ENCODE measurements around the gene ACOT7. TPM values are rescaled to one million over a fixed set of nuclear protein-coding genes. Genes with fewer than 3 reads are reported as not detected.
A peak's percentile ranks its signal among the peaks of the same experiment; 100 is the strongest.

ACOT7 gene
- total and polyA plus RNA-seq, 9 donors = 7.5 to 24.0 (median 20.5) TPM

DNA sequence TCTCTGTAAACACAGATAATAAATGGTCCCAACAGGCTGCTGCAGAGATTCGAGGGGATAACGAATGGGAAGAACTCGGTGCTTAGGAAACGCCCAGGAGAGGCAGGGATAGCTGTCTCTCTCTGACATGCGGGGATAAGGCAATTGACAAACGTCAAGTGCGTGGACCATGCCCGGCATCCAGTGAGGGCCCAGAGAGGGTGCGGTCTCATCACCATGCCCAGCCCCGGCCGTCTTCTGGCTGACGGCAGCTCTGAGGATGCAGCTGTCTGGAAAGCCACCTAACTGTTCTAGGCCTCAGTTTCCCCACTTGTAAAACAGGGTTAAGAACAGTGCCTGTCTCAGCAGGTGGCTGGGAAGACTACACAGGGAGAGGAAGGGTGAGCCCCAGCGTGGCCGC lies 48.1 kb downstream of the ACOT7 start:
- Histone ChIP-seq H3K9me3 (replicated peaks; ENCODE audit: control insufficient read depth, low read depth, low read length) (no peaks in the 10 kb centered on the region), H3K27ac (ENCODE audit: low read length) (no peak overlapping the region), H3K4me1 (ENCODE audit: control insufficient read depth, insufficient read depth, low read length) (peaks cover 31% of the 10 kb centered on the region), H3K4me3 (ENCODE audit: low read length) (no peak overlapping the region), H3K27me3 (ENCODE audit: control insufficient read depth, insufficient read depth, low read length) (no peaks in the 10 kb centered on the region), H3K36me3 (ENCODE audit: control insufficient read depth, insufficient read depth, low read length) (no peaks in the 10 kb centered on the region)
- 92% methylated on average over 14 of the region's 14 CpGs for WGBS (ENCODE audit: insufficient coverage)
- DNase-seq = no peak

DNA sequence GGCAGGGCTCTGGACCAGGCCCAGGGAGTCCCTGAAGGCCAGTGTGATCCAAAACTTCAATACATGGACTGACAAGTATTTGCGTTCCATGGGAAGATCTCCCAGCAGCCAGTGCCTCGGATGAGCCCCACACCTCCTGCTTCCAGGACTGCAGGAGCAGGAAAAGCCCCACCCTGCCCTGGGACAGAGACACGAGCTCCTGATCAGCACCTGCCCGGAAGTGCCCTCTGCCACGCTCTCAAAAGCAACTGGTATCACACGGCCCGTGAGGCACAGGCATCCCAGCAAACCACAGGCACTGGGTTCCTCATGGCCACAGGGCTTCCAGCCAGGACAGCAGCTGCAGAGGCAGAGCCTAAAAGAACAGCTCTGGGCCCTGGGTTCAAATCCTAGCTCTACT lies 48.6 kb downstream of the ACOT7 start:
- no peak overlapping the region for H3K4me3 ChIP-seq (ENCODE audit: low read length)
- peaks cover 26% of the 10 kb centered on the region for H3K4me1 ChIP-seq (ENCODE audit: control insufficient read depth, insufficient read depth, low read length)
- DNase-seq = peak; percentile 44
- H3K27ac ChIP-seq (ENCODE audit: low read length) = no peak overlapping the region
- 77% methylated on average over 7 of the region's 7 CpGs for WGBS (ENCODE audit: insufficient coverage)
- no peaks in the 10 kb centered on the region for H3K27me3 ChIP-seq (ENCODE audit: control insufficient read depth, insufficient read depth, low read length)
- H3K36me3 ChIP-seq (ENCODE audit: control insufficient read depth, insufficient read depth, low read length) = no peaks in the 10 kb centered on the region
- no peaks in the 10 kb centered on the region for H3K9me3 ChIP-seq (replicated peaks; ENCODE audit: control insufficient read depth, low read depth, low read length)

DNA sequence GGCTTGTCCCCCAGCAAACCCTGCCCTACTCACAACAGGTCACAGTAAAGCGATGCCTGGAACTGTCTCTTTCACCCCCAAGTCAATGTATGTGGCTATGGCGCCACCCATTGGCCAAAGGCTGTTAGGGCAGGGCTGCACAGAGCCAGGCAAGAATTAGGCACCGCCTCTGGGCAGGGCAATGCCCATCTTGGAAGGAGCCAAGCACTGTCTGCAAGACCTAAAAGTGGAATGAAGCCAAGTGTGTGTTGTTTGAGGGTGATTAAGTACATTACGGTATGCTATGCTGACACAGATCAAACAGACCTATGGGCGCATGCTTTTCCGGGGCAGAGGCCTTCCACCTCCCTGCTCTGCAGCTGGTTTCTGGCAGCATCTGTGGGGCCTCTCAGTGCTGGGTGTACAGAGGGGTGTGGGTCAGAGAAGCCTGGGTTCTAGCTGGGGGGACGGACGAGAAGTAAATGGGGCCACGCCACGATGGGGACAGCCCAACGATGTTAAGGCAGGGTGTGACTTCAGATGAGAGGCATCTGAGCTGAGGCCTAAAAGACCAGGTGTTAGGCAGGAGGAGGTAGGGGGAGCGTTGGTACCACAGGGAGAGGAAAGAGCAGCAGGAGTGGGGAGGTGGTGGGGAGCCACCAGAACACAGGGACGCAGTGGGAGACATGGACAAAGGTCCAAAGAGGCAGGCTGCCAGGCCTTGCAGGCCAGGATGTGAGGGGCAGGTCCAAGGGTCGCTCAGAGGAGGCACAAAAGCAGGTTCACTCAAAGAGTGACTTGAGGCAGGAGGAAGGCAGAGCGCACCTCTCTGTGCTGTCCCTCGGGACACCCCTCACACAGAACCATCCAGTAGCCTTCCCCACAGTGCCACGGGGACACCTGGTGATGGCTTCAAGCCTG lies 49.8 kb downstream of the ACOT7 start:
- H3K27me3 ChIP-seq (ENCODE audit: control insufficient read depth, insufficient read depth, low read length) = no peaks in the 10 kb centered on the region
- H3K27ac ChIP-seq (ENCODE audit: low read length) = no peak overlapping the region
- H3K4me3 ChIP-seq (ENCODE audit: low read length) = no peak overlapping the region
- peaks cover 5% of the 10 kb centered on the region for H3K36me3 ChIP-seq (ENCODE audit: control insufficient read depth, insufficient read depth, low read length)
- DNase-seq = peak; percentile 74
- no peaks in the 10 kb centered on the region for H3K9me3 ChIP-seq (replicated peaks; ENCODE audit: control insufficient read depth, low read depth, low read length)
- WGBS (ENCODE audit: insufficient coverage) = 64% methylated on average over 13 of the region's 17 CpGs
- H3K4me1 ChIP-seq (ENCODE audit: control insufficient read depth, insufficient read depth, low read length) = peaks cover 19% of the 10 kb centered on the region

DNA sequence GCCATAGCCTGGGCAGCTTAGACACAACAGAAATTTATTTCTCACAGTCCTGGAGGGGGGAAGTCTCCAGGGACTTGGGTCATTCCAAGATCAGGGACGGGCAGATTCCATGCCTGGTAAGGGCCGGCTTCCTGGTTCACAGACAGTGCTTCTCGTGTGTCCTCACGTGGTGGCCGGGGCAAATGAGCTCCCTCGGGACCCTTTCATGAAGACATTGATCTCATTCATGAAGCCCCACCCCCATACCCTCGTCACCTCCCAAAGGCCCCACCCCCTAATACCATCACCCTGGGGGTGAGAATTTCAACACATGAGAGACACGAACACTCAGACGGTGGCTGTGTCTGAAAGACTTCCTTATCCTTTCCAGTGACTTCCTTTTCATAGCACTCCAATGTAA lies 51.5 kb downstream of the ACOT7 start:
- 46% methylated on average over 6 of the region's 9 CpGs for WGBS (ENCODE audit: insufficient coverage)
- Histone ChIP-seq H3K4me1 (ENCODE audit: control insufficient read depth, insufficient read depth, low read length) (peaks cover 10% of the 10 kb centered on the region), H3K36me3 (ENCODE audit: control insufficient read depth, insufficient read depth, low read length) (peaks cover 5% of the 10 kb centered on the region), H3K27ac (ENCODE audit: low read length) (no peak overlapping the region), H3K9me3 (replicated peaks; ENCODE audit: control insufficient read depth, low read depth, low read length) (no peaks in the 10 kb centered on the region), H3K4me3 (ENCODE audit: low read length) (no peak overlapping the region), H3K27me3 (ENCODE audit: control insufficient read depth, insufficient read depth, low read length) (no peaks in the 10 kb centered on the region)
- DNase-seq = no peak

DNA sequence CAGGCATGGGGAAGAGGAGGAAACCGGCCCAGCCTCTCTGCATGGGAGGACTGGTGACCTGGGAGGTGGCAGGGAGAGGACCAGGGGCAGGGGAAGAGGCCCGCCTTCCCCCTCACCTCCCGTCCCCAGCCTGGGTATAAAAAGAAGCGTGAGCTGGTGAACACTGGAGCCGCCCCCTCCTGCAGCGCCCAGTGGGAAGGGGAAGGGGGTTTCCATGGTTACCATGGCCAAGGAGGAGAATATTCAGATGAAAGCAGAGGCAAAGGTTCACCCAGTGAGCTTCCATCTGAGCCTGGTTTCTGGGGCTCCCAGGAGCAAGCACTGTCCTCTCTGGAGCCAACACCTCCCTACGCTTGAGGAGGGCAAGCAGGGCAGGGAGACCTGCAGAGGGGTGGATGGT lies 54.9 kb downstream of the ACOT7 start:
- peaks cover 10% of the 10 kb centered on the region for H3K4me1 ChIP-seq (ENCODE audit: control insufficient read depth, insufficient read depth, low read length)
- H3K27ac ChIP-seq (ENCODE audit: low read length) = no peak overlapping the region
- 100% methylated on average over 3 of the region's 7 CpGs for WGBS (ENCODE audit: insufficient coverage)
- no peak for DNase-seq
- H3K36me3 ChIP-seq (ENCODE audit: control insufficient read depth, insufficient read depth, low read length) = peaks cover 5% of the 10 kb centered on the region
- no peaks in the 10 kb centered on the region for H3K9me3 ChIP-seq (replicated peaks; ENCODE audit: control insufficient read depth, low read depth, low read length)
- H3K27me3 ChIP-seq (ENCODE audit: control insufficient read depth, insufficient read depth, low read length) = no peaks in the 10 kb centered on the region
- no peak overlapping the region for H3K4me3 ChIP-seq (ENCODE audit: low read length)

DNA sequence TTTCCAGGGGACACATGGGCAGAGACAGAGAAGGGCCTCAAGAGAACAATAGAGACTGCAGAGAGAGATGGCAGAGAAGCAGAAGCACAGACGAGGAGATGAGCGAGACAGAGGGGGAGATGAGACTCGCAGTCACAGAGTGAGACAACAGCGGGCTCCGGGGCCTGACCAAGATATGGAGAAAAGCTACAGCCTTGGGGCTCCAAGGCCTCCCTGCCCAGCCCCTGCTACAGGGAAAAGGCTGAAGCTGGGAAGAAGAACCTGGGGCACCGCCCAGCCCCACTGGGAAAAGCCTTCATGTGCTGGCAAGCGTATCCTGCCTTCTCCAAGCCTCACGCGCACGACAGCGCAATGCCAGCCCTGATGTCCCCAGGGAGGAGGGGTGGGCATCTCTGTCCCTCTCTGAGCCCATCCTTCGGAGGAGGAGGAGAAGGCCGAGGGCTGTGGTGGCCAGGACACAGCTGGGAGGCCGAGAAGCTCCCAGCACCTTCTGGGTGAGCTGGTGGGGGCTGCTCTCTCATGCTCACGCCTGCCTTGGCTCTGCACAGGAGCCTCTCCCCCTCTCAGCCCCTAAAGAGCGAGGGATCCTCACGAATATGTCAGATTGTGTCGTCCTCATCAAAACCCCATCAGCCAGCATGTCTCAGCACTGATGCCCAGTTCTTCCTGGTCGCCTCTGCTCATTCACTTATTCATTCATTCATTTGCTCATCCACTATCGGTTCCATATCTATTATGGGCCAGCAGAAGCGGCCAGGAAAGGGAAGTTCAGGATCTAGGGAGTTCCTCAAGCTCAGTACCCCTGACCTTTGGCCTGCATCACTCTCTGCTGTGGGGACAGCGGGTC lies 56.6 kb downstream of the ACOT7 start:
- no peaks in the 10 kb centered on the region for H3K27me3 ChIP-seq (ENCODE audit: control insufficient read depth, insufficient read depth, low read length)
- WGBS (ENCODE audit: insufficient coverage) = 87% methylated on average over 22 of the region's 22 CpGs
- H3K4me3 ChIP-seq (ENCODE audit: low read length) = no peak overlapping the region

DNA sequence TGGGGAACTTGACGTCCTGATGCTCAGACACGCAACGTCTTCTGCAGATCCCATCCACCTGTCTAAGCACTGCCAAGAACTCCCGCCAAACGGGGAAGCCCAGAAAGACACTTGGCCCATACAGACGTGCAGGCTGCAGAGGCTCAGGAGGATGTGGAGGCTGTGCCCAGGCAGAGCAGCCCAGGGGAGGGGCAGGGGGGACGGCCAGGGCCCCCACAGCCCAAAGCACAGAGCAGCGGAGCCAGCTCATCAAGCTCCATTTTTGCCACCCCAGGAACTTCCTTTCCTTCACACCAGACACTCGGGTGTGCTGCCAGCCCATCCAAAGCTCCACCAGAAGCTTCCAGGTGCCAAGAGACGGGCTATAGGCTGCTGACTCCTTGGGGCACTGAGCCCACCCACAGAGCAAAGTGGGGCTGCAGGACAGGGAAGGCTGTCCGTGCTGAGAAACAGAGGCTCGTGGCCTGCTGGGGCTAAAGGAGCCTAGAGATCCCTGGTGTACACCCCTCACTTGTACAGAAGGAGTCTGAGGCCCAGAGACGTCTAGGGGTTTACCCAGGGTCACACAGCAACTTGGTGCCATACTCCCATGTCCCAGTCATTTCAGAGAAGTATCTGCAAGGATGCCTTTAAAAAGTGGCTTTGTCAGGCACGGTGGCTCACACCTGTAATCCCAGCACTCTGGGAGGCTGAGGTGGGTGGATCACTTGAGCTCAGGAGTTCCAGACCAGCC lies 59.1 kb downstream of the ACOT7 start:
- no peak overlapping the region for H3K4me3 ChIP-seq (ENCODE audit: low read length)
- peaks cover 5% of the 10 kb centered on the region for H3K36me3 ChIP-seq (ENCODE audit: control insufficient read depth, insufficient read depth, low read length)
- no peaks in the 10 kb centered on the region for H3K27me3 ChIP-seq (ENCODE audit: control insufficient read depth, insufficient read depth, low read length)
- no peaks in the 10 kb centered on the region for H3K9me3 ChIP-seq (replicated peaks; ENCODE audit: control insufficient read depth, low read depth, low read length)
- no peak for DNase-seq
- H3K27ac ChIP-seq (ENCODE audit: low read length) = no peak overlapping the region
- WGBS (ENCODE audit: insufficient coverage) = 61% methylated on average over 12 of the region's 14 CpGs
- H3K4me1 ChIP-seq (ENCODE audit: control insufficient read depth, insufficient read depth, low read length) = peaks cover 42% of the 10 kb centered on the region

More for the DNA sequence above, 56.6 kb downstream of the ACOT7 start:
- Histone ChIP-seq H3K36me3 (ENCODE audit: control insufficient read depth, insufficient read depth, low read length) (peaks cover 5% of the 10 kb centered on the region), H3K27ac (ENCODE audit: low read length) (no peak overlapping the region), H3K9me3 (replicated peaks; ENCODE audit: control insufficient read depth, low read depth, low read length) (no peaks in the 10 kb centered on the region), H3K4me1 (ENCODE audit: control insufficient read depth, insufficient read depth, low read length) (peaks cover 19% of the 10 kb centered on the region)
- no peak for DNase-seq

DNA sequence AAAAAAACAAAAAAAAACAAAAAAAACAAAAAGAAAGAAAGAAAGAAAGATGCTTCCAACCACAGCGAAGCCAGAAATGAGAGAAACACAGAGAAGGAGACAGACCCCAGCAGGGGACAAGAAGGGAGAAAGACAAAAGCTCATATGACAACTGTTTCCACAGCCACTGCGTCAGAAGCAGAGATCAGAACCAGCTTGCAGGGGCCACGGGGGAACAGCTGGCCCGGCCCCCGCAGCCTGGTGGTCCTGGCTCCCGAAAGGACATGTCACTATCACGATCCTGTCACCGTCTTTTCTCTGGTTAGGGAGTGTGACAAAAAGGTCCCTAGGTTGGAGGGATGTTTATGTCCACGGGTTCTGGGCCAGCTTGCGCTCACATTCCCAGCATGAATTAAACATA lies 60.7 kb downstream of the ACOT7 start:
- no peak for DNase-seq
- Histone ChIP-seq H3K4me3 (ENCODE audit: low read length) (no peak overlapping the region), H3K4me1 (ENCODE audit: control insufficient read depth, insufficient read depth, low read length) (peaks cover 57% of the 10 kb centered on the region), H3K27me3 (ENCODE audit: control insufficient read depth, insufficient read depth, low read length) (no peaks in the 10 kb centered on the region), H3K9me3 (replicated peaks; ENCODE audit: control insufficient read depth, low read depth, low read length) (no peaks in the 10 kb centered on the region), H3K27ac (ENCODE audit: low read length) (no peak overlapping the region), H3K36me3 (ENCODE audit: control insufficient read depth, insufficient read depth, low read length) (no peaks in the 10 kb centered on the region)
- WGBS (ENCODE audit: insufficient coverage) = 82% methylated on average over 5 of the region's 10 CpGs

DNA sequence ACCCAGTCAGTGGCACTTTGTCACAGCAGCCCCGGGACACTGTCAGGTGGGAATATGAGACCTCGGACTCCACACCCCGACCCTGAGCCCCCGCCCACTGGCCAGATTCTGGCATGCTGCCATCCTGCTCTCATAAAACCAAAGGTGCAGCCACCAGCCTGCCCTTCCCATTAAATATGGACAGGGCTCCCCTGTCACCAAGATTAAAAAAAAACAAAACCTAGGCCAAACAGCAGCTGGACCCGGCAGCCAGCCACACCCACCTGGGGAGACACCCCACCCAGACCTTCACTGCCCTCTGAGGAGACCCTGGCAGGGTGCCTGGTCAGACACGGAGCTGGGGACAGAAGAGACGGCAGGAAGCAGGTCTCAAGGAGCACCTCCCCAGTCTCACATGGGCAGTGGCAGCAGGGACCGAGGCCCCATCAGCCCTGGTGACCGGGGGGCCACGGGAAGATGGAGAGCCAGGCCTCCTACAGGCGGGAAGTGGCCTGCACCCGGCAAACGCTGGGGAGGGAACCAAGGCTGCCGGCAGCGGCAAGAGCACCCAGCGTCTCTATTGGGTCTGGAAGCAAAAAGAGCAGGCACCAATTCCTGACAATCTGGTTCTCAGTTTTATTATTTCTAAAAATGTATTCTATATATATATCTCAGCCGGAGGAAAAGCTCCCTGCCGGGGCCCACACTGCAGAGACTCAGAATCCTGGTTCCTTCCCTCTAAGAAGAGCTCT lies 61.9 kb downstream of the ACOT7 start:
- H3K27me3 ChIP-seq (ENCODE audit: control insufficient read depth, insufficient read depth, low read length) = no peaks in the 10 kb centered on the region
- no peaks in the 10 kb centered on the region for H3K36me3 ChIP-seq (ENCODE audit: control insufficient read depth, insufficient read depth, low read length)
- no peaks in the 10 kb centered on the region for H3K9me3 ChIP-seq (replicated peaks; ENCODE audit: control insufficient read depth, low read depth, low read length)
- H3K4me3 ChIP-seq (ENCODE audit: low read length) = no peak overlapping the region
- no peak for DNase-seq
- no peak overlapping the region for H3K27ac ChIP-seq (ENCODE audit: low read length)
- peaks cover 57% of the 10 kb centered on the region for H3K4me1 ChIP-seq (ENCODE audit: control insufficient read depth, insufficient read depth, low read length)
- WGBS (ENCODE audit: insufficient coverage) = 53% methylated on average over 11 of the region's 18 CpGs

Data from muscle of leg (tissue), 11 donors.